ENCODE measurements around the gene GGA2.
A peak's percentile ranks its signal among the peaks of the same experiment; 100 is the strongest.
"Not testable (repeated sequence)": the region's sequence is repeated elsewhere in the genome, so short reads cannot be mapped to it uniquely, and the experiment has no call there.

Gene GGA2

DNA sequence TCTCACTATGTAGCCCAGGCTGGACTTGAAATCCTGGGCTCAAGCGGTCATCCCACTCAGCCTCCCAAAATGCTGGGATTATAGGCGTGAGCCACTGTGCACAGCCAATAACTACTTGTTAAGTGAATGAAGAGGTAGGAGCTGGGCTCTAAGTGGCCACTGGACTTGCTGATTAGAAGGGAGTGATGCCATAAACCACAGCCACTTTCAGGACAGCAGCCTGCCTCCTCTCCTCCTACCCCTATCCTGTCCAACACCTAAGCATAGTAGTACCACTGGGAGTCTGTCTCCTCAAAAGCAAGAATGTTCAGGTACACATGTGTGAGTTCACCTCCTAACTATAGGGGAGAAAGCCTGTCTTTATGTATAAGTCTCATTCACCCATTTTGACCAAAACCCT lies 45.1 kb downstream of the GGA2 start:
- Histone ChIP-seq H3K4me3 (ENCODE audit: low read depth in 1 of 2, low read length in 1 of 2) (no peak overlapping the region), H3K4me1 (ENCODE audit: control insufficient read depth in 1 of 2, insufficient read depth in 1 of 2, low read depth in 1 of 2, low read length in 1 of 2) (no peaks in the 10 kb centered on the region), H3K27ac (no peak overlapping the region), H3K36me3 (peaks cover 57% of the 10 kb centered on the region), H3K27me3 (no peaks in the 10 kb centered on the region), H3K9me3 (no peaks in the 10 kb centered on the region)
- TF ChIP-seq, protein P1, sequence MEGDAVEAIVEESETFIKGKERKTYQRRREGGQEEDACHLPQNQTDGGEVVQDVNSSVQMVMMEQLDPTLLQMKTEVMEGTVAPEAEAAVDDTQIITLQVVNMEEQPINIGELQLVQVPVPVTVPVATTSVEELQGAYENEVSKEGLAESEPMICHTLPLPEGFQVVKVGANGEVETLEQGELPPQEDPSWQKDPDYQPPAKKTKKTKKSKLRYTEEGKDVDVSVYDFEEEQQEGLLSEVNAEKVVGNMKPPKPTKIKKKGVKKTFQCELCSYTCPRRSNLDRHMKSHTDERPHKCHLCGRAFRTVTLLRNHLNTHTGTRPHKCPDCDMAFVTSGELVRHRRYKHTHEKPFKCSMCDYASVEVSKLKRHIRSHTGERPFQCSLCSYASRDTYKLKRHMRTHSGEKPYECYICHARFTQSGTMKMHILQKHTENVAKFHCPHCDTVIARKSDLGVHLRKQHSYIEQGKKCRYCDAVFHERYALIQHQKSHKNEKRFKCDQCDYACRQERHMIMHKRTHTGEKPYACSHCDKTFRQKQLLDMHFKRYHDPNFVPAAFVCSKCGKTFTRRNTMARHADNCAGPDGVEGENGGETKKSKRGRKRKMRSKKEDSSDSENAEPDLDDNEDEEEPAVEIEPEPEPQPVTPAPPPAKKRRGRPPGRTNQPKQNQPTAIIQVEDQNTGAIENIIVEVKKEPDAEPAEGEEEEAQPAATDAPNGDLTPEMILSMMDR (IDR thresholded peaks at IDR 0.05): no peak

DNA sequence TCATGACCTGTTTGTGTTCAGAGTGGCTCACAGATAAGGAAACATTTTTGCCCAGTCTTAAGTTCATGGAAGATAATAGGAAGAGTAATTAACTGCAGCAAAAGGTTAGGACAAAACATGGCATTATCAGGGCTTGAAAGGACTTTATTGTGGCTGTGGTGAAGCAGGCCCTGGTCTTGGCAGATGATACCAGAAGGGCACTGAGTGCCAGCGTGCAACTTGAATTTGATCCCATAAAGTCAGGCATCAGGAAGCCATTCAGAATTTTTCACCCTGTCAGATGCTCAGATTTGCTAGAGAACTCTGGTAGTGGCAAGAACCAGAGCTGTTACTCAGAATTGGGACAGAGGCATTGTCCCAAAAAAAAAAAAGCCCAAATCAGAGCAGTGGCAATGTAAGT lies 46.1 kb downstream of the GGA2 start:
- Histone ChIP-seq H3K27me3 (no peaks in the 10 kb centered on the region), H3K27ac (no peak overlapping the region), H3K9me3 (no peaks in the 10 kb centered on the region), H3K4me1 (ENCODE audit: control insufficient read depth in 1 of 2, insufficient read depth in 1 of 2, low read depth in 1 of 2, low read length in 1 of 2) (no peaks in the 10 kb centered on the region), H3K4me3 (ENCODE audit: low read depth in 1 of 2, low read length in 1 of 2) (no peak overlapping the region), H3K36me3 (peaks cover 48% of the 10 kb centered on the region)
- TF ChIP-seq, protein P1 (IDR thresholded peaks at IDR 0.05): no peak

DNA sequence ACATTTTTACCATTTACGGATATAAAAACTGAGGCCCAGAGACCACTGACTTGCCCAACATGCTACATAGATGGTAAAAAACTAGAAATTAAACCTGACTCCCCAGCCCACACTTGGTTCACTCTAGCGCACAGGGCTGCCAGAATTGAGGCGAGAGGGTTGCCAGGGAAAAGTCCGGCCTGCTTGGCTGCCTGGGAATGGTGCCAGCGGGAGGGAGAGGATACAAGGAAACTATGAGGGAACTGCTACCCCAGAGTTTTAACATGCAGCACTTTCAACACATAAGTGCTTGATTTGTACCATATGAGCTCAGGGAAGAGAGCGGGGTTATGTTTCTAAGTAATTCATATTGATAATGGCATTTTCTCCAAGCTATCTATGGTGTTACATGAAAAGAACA lies 47.3 kb downstream of the GGA2 start:
- H3K27me3 ChIP-seq; H3K4me3 ChIP-seq (ENCODE audit: low read depth in 1 of 2, low read length in 1 of 2); H3K4me1 ChIP-seq (ENCODE audit: control insufficient read depth in 1 of 2, insufficient read depth in 1 of 2, low read depth in 1 of 2, low read length in 1 of 2); H3K27ac ChIP-seq; H3K9me3 ChIP-seq: not testable (repeated sequence)
- peaks cover 36% of the 10 kb centered on the region for H3K36me3 ChIP-seq

DNA sequence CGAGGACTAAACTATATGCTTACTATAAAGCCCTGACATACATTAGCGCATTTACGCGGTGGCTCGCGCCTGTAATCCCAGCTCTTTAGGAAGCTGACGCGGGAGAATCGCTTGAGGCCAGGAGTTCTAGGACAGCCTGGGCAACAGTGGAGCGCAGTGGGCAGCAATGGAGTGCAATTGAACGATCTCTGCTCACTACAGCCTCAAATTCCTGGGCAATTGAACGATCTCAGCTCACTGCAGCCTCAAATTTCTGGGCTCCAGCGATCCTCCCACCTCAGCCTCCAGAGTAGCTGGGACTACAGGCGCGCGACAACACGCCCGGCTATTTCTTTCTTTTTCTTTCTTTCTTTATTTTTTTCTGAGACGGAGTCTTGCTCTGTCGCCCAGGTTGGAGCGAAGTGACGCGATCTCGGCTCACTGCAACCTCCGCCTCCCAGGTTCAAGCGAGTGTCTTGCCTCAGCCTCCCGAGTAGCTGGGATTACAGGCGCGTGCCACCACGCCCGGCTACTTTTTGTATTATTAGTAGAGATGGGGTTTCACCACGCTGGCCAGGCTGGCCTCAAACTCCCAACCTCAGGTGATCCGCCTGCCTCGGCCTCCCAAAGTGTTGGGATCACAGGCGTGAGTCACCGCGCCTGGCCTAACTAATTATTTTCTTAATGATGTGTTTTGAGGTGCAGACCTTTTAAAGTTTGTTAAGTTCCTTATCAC lies 56.8 kb downstream of the GGA2 start:
- Histone ChIP-seq H3K27ac (peak overlapping the region; percentile 80), H3K4me3 (ENCODE audit: low read depth in 1 of 2, low read length in 1 of 2) (peak overlapping the region; percentile 81 to 86), H3K27me3 (no peaks in the 10 kb centered on the region), H3K4me1 (ENCODE audit: control insufficient read depth in 1 of 2, insufficient read depth in 1 of 2, low read depth in 1 of 2, low read length in 1 of 2) (peaks cover 7 to 12% of the 10 kb centered on the region in 2 experiments), H3K9me3 (no peaks in the 10 kb centered on the region), H3K36me3 (no peaks in the 10 kb centered on the region)
- TF ChIP-seq, protein P1 (IDR thresholded peaks at IDR 0.05): peak; percentile 1

DNA sequence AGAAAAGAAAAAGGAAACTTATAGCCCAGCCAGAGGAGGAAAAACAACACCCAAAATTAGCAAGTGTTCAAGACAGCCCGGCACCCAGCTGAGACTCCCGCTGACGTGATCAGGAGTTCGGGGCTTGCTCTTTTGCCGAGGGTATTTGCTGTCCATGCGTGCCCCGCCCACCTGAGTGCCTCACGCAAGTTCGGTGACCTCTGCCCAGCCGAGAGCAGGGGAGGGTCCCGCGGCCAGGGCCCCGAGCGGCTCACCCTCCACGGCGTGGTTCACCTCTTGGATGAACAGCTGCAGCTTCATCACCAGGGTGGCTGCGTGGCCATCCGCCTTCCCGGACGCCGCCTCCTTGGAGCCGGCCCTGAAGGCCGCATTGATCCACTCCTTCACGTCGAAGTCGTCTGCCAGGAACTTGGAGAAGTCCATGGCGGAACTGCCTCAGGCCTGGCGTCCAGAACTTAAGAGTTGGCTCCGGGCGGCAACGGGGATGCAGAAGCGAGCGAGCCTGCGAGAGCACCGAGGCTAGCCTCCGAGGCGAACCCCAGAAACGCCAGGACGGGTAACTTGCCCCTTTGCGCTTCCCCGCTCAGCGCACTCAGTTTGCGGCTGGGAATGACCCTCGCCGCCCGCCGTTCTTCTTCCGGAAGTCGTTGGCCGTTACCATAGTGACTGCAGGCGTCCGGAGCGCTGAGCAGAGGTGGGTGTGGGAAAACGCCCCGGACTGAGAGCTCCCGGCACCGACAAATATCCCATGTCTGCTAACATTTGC lies 57.5 kb downstream of the GGA2 start, which contains the start of gene COG7:
TSS of gene COG7 (minus strand) at position 618 of the 766 bp plus-strand sequence. CDS start at position 423, 195 bp downstream.
- peaks cover 7 to 12% of the 10 kb centered on the region in 2 experiments for H3K4me1 ChIP-seq (ENCODE audit: control insufficient read depth in 1 of 2, insufficient read depth in 1 of 2, low read depth in 1 of 2, low read length in 1 of 2)
- no peaks in the 10 kb centered on the region for H3K27me3 ChIP-seq
- peak within 1 kb of the TSS; percentile 81 to 86 for H3K4me3 ChIP-seq (ENCODE audit: low read depth in 1 of 2, low read length in 1 of 2)
- H3K36me3 ChIP-seq: no peaks in the 10 kb centered on the region
- H3K27ac ChIP-seq: peak within 1 kb of the TSS; percentile 80
- TF ChIP-seq, protein P1 (IDR thresholded peaks at IDR 0.05): peak; percentile 13
- H3K9me3 ChIP-seq: no peaks in the 10 kb centered on the region

DNA sequence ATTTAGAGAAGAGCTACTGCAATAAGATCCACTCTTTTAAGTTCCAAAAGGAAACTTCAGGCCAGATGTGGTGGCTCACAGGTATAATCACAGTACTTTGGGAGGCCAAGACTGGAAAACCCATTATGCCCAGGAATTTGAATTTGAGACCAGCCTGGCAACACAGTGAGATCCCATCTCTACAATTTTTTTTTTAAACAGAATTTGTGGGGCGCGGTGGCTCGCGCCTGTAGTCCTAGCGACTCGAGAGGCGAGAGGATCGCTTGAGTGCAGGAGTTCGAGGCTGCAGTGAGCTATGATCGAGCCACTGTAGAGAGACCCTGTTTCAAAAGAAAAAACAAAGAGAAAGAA lies 58.1 kb downstream of the GGA2 start:
- H3K36me3 ChIP-seq: no peaks in the 10 kb centered on the region
- TF ChIP-seq, protein P1 (IDR thresholded peaks at IDR 0.05): no peak
- H3K27me3 ChIP-seq: no peaks in the 10 kb centered on the region
- H3K27ac ChIP-seq: peak overlapping the region; percentile 80
- peaks cover 7 to 12% of the 10 kb centered on the region in 2 experiments for H3K4me1 ChIP-seq (ENCODE audit: control insufficient read depth in 1 of 2, insufficient read depth in 1 of 2, low read depth in 1 of 2, low read length in 1 of 2)
- no peaks in the 10 kb centered on the region for H3K9me3 ChIP-seq
- peak overlapping the region; percentile 81 to 86 for H3K4me3 ChIP-seq (ENCODE audit: low read depth in 1 of 2, low read length in 1 of 2)
